DND-41 (cell line): ENCODE data around the gene ARMC2.

Experiments
- CTCF ChIP-seq: IDR thresholded peaks from 2 replicates; pipeline ENCODE4 v1.5.1; 2012; ENCODE audit warnings: borderline replicate concordance, low read length, moderate library complexity, mild to moderate bottlenecking; ENCODE audit not compliant: poor library complexity, severe bottlenecking; ENCODE audit errors: extremely low read depth
- EZH2 ChIP-seq: IDR thresholded peaks from 3 replicates; pipeline ENCODE4 v1.6.1; 2012; ENCODE audit warnings: borderline replicate concordance, low read depth, mild to moderate bottlenecking, moderate library complexity, low read length, inconsistent platforms; ENCODE audit not compliant: severe bottlenecking

- no peak for TF ChIP-seq CTCF
- TF ChIP-seq EZH2: no peak
Observed at GRCh38 chr6:108874470-108875160, 26.4 kb downstream of the ARMC2 start.
